Kidney (tissue), 14 donors: ENCODE data around the gene SBK3. TPM values are rescaled to one million over a fixed set of nuclear protein-coding genes. Genes with fewer than 3 reads are reported as not detected.

ENCODE experiments used
- DNase-seq, 5 donors: peaks; one replicate each; pipeline ENCODE4 v3.0.0-alpha.2; 2013 to 2020
- FAIRE-seq: peaks from 2 replicates; lab custom pipeline; 2012; peaks lifted over from hg19 to GRCh38; lab: Jason Lieb, UNC
- H3K27ac ChIP-seq, 2 donors: one replicate each; pipeline ENCODE4 v1.7.0; 2013; ENCODE audit warnings: low read depth in 2 of 2, low read length in 2 of 2, inconsistent platforms in 1 of 2
- H3K27me3 ChIP-seq: one replicate; pipeline ENCODE4 v1.7.1; 2013; ENCODE audit warnings: low read length, inconsistent platforms; ENCODE audit not compliant: control insufficient read depth, insufficient read depth
- H3K36me3 ChIP-seq, 3 donors: one replicate each; pipeline versions ENCODE4 v1.7.0 to v1.7.1; 2013; ENCODE audit warnings: low read length in 3 of 3, control low read depth in 1 of 3, inconsistent platforms in 1 of 3; ENCODE audit not compliant: insufficient read depth in 3 of 3, control insufficient read depth in 2 of 3
- H3K4me1 ChIP-seq, 3 donors: one replicate each; pipeline versions ENCODE4 v1.7.0 to v1.7.1; 2013; ENCODE audit warnings: low read length in 3 of 3, inconsistent platforms in 1 of 3, low read depth in 1 of 3; ENCODE audit not compliant: control insufficient read depth in 2 of 3, insufficient read depth in 2 of 3
- H3K4me3 ChIP-seq, 3 donors: one replicate each; pipeline versions ENCODE4 v1.7.0 to v1.8.1; 2013; ENCODE audit warnings: low read length in 3 of 3, control low read depth in 1 of 3, inconsistent platforms in 1 of 3
- H3K9ac ChIP-seq, 3 donors: one replicate each; pipeline versions ENCODE4 v1.7.0 to v1.7.1; 2013; ENCODE audit warnings: low read length in 3 of 3, control low read depth in 1 of 3, inconsistent platforms in 1 of 3
- H3K9me3 ChIP-seq, 3 donors: one replicate each; pipeline versions ENCODE4 v1.7.0 to v1.7.1; 2013; ENCODE audit warnings: low read length in 3 of 3, control low read depth in 1 of 3, inconsistent platforms in 1 of 3; ENCODE audit not compliant: control insufficient read depth in 2 of 3, insufficient read depth in 1 of 3
- CTCF ChIP-seq: IDR thresholded peaks from 3 replicates; pipeline ENCODE4 v1.5.1; 2012; ENCODE audit warnings: mild to moderate bottlenecking, moderate library complexity, borderline replicate concordance; ENCODE audit not compliant: insufficient read depth; ENCODE audit errors: extremely low read depth
- intact Hi-C: fragments of 100-400 bp; cut with DNase I; formaldehyde crosslinking; loops from one replicate; pipeline ENCODE4 v1.11.1; 2022
- polyA plus RNA-seq: library from polyadenylated mRNA; stranded (reverse); fragments of 350-450 nt; fragmentation: Illumina TruSeq; extraction: RNeasy Lipid Tissue Mini Kit (QIAGEN cat#74804); gene quantifications from one replicate; pipeline ENCODE4 v1.2.3, GENCODE V29; 2014; ENCODE audit warnings: low read depth, low replicate concordance; ENCODE audit not compliant: insufficient read depth
- total RNA-seq: library from RNA; stranded (reverse); fragmentation: NEBNext Ultra II Directional; extraction: Animal tissue kit (Norgen Biotek cat#: 25700); gene quantifications from one replicate; pipeline ENCODE4 v1.2.1, GENCODE V29; 2021
- donor health status: control.
- donor health status: control.
- donor health status: control.
- donor health status: control.
- donor health status: control.
- donor health status: DM: yes; HTN: yes; CAD: no.
- donor health status: Normal renal cell carcinoma (clear cell type).

SBK3 gene
- total and polyA plus RNA-seq, 2 donors from 2014 or later = 0.66 TPM; not detected in 1

GRCh38 chr19:55579766-55580621, 34.7 kb upstream of the SBK3 start:
- peaks cover 0 to 8% (median 0%) of the 10 kb centered on the region in 3 donors for H3K36me3 ChIP-seq
- intact Hi-C loops = no loop called here
- H3K4me3 ChIP-seq = peak overlapping the region; percentile 30 to 87 (median 75)
- peak overlapping the region; percentile 66 to 94 for H3K27ac ChIP-seq
- TF ChIP-seq CTCF = no peak
- H3K9me3 ChIP-seq = no peaks in the 10 kb centered on the region
- FAIRE-seq = no peak
- DNase-seq = peak in 3 of 5 donors; percentile 66 to 80 (median 74)
- H3K4me1 ChIP-seq = peaks cover 3 to 11% (median 6%) of the 10 kb centered on the region in 3 donors
- no peaks in the 10 kb centered on the region for H3K27me3 ChIP-seq
- H3K9ac ChIP-seq = peak overlapping the region; percentile 50 to 79 (median 77)

DNA sequence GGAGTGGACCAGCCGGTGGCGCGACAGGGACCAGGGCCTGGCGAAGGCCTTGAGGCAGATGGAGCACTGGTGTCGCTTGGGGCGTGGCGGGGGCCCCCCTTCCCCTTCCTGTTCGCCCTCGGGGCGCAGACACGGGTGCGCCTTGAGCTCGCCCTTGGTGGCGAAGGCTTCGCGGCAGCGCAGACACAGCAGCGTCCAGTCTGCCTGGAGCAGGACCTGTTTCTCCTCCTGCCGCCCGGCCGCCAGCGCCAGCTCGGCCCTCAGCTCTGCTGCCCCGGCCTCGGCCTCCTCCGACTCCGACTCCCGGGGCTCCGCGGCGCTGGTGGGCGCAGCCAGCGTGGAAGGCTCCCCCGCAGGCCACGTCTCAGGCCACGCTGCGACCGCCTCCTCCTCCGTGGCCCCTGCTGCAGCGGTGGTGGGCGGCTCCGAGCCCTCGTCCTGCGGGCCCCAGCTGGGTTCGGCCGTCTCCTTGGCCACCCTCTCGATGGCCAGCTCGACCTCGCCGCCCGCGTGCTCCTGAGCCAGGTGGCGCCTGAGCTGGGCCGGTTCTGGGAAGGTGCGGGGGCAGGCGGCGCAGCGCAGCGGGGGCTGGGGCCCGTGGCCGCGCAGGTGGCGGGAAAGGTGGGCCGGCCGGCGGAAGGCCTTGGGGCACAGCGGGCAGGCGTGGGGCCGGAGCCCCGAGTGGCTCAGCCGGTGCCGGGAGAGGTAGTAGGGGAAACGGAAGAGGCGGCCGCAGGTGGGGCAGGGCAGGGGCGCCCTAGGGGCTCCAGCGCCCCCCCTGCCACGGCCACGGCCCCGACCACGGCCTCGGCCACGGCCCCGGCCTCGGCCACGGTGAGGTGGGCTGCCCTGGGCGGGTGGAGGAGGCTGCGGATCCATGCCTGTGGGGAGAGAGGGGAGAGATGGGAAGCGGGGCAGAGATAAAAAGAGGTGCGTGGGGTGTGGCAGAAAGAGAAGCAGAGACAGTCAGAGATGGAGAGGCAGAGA, 33.7 kb upstream of the SBK3 start:
- Histone ChIP-seq H3K4me3 (peak overlapping the region; percentile 30 to 87 (median 75)), H3K27me3 (no peaks in the 10 kb centered on the region), H3K9ac (peak overlapping the region in 2 of 3 donors; percentile 77 to 79), H3K36me3 (peaks cover 0 to 8% (median 0%) of the 10 kb centered on the region in 3 donors), H3K9me3 (no peaks in the 10 kb centered on the region), H3K4me1 (peaks cover 3 to 11% (median 6%) of the 10 kb centered on the region in 3 donors), H3K27ac (no peak overlapping the region)
- no peak for FAIRE-seq
- TF ChIP-seq CTCF = no peak
- DNase-seq = peak in 1 of 5 donors; percentile 75
- intact Hi-C loops = no loop called here

GRCh38 chr19:55578031-55578760, 32.9 kb upstream of the SBK3 start:
- TF ChIP-seq CTCF = no peak

More at GRCh38 chr19:55578031-55578760, 32.9 kb upstream of the SBK3 start:
- DNase-seq = peak in 1 of 5 donors; percentile 77
- Histone ChIP-seq H3K27me3 (no peaks in the 10 kb centered on the region), H3K36me3 (peaks cover 0 to 8% (median 0%) of the 10 kb centered on the region in 3 donors), H3K4me1 (peaks cover 3 to 11% (median 6%) of the 10 kb centered on the region in 3 donors), H3K9me3 (no peaks in the 10 kb centered on the region), H3K4me3 (no peak overlapping the region), H3K27ac (no peak overlapping the region), H3K9ac (no peak overlapping the region)
- FAIRE-seq = no peak
- intact Hi-C loops = no loop called here
